Measurements from ENCODE around the gene NHERF1. TPM values are rescaled to one million over a fixed set of nuclear protein-coding genes. Genes with fewer than 3 reads are reported as not detected.

NHERF1 gene
- total and polyA plus RNA-seq, 2 donors (not counting 1 experiment from before 2014, with no cell fraction given): 56.2 to 81.8 TPM

- 93% methylated on average over 19 of the region's 21 CpGs for WGBS (ENCODE audit: insufficient coverage)
- Histone ChIP-seq H3K27ac (ENCODE audit: low read length in 2 of 2) (no peak overlapping the region), H3K4me2 (replicated peaks; ENCODE audit: low read depth, low read length, poor library complexity, severe bottlenecking) (no peak overlapping the region), H3K4me3 (ENCODE audit: control extremely low read depth in 1 of 5, extremely low read depth in 1 of 5, insufficient read depth in 1 of 5, low read depth in 2 of 5, low read length in 4 of 5) (no peak overlapping the region), H3K36me3 (replicated peaks in 1 of 2; ENCODE audit: control extremely low read depth in 1 of 2, control insufficient read depth in 1 of 2, extremely low read depth in 1 of 2, insufficient read depth in 2 of 2, low read length in 1 of 2) (peaks cover 0 to 17% of the 10 kb centered on the region in 2 experiments), H4K20me1 (ENCODE audit: control insufficient read depth, insufficient read depth, low read length, poor library complexity, severe bottlenecking) (peaks cover 26% of the 10 kb centered on the region), H3K27me3 (replicated peaks in 1 of 4; ENCODE audit: control extremely low read depth in 1 of 4, control insufficient read depth in 3 of 4, insufficient read depth in 4 of 4, low read length in 3 of 4) (no peaks in the 10 kb centered on the region), H3K9me3 (ENCODE audit: control extremely low read depth in 1 of 3, control insufficient read depth in 2 of 3, insufficient read depth in 1 of 3, low read length in 2 of 3) (no peaks in the 10 kb centered on the region), H3K79me2 (ENCODE audit: control insufficient read depth, insufficient read depth, low read length) (peaks cover 25% of the 10 kb centered on the region), H3K4me1 (ENCODE audit: control insufficient read depth in 2 of 2, insufficient read depth in 2 of 2, low read length in 2 of 2) (peaks cover 19 to 43% of the 10 kb centered on the region in 2 donors), H2AFZ (ENCODE audit: insufficient read depth, low read depth, low read length, poor library complexity, severe bottlenecking) (no peak overlapping the region), H3K9ac (ENCODE audit: low read length) (no peak overlapping the region)
- ATAC-seq (ENCODE audit: low read depth): no peak
- ChIA-PET CTCF (interaction anchor here (0.7 to 7.1 kb wide), 3 partner anchors 14 to 128 kb away, joined by 3 to 41 read pairs (median 5); no protein-coding TSS in a partner anchor), POLR2A (no interaction called here)
- H3K27ac Mint-ChIP-seq: peak overlapping the region; percentile 6
- H3K4me3 Mint-ChIP-seq: no peak overlapping the region
- intact Hi-C loops (cut with micrococcal nuclease): no loop called here
- no peaks in the 10 kb centered on the region for H3K27me3 Mint-ChIP-seq
- no peak for DNase-seq
- H3K9me3 Mint-ChIP-seq (ENCODE audit: insufficient read depth): no peaks in the 10 kb centered on the region
- H3K4me1 Mint-ChIP-seq: peaks cover 48% of the 10 kb centered on the region
- no peak for TF ChIP-seq EZH2 (IDR thresholded peaks at IDR 0.05; ENCODE audit: borderline replicate concordance, insufficient read depth, low read depth, low read length, poor library complexity, severe bottlenecking)
- no peak for TF ChIP-seq CTCF (IDR thresholded peaks at IDR 0.05)
These were observed 36.9 kb downstream of the NHERF1 start for GRCh38 chr17:74785096-74785980.

- Mint-ChIP-seq H3K27me3 (no peaks in the 10 kb centered on the region), H3K4me3 (no peak overlapping the region), H3K4me1 (peaks cover 45% of the 10 kb centered on the region), H3K9me3 (ENCODE audit: insufficient read depth) (no peaks in the 10 kb centered on the region), H3K27ac (peak overlapping the region; percentile 37)
- Histone ChIP-seq H4K20me1 (ENCODE audit: control insufficient read depth, insufficient read depth, low read length, poor library complexity, severe bottlenecking) (peaks cover 20% of the 10 kb centered on the region), H3K27ac (ENCODE audit: low read length in 2 of 2) (no peak overlapping the region), H3K4me1 (ENCODE audit: control insufficient read depth in 2 of 2, insufficient read depth in 2 of 2, low read length in 2 of 2) (peaks cover 17 to 43% of the 10 kb centered on the region in 2 donors), H3K36me3 (replicated peaks in 1 of 2; ENCODE audit: control extremely low read depth in 1 of 2, control insufficient read depth in 1 of 2, extremely low read depth in 1 of 2, insufficient read depth in 2 of 2, low read length in 1 of 2) (peaks cover 0 to 12% of the 10 kb centered on the region in 2 experiments), H3K9ac (ENCODE audit: low read length) (no peak overlapping the region), H2AFZ (ENCODE audit: insufficient read depth, low read depth, low read length, poor library complexity, severe bottlenecking) (no peak overlapping the region), H3K27me3 (replicated peaks in 1 of 4; ENCODE audit: control extremely low read depth in 1 of 4, control insufficient read depth in 3 of 4, insufficient read depth in 4 of 4, low read length in 3 of 4) (no peaks in the 10 kb centered on the region), H3K79me2 (ENCODE audit: control insufficient read depth, insufficient read depth, low read length) (peaks cover 25% of the 10 kb centered on the region), H3K9me3 (ENCODE audit: control extremely low read depth in 1 of 3, control insufficient read depth in 2 of 3, insufficient read depth in 1 of 3, low read length in 2 of 3) (no peaks in the 10 kb centered on the region), H3K4me3 (ENCODE audit: control extremely low read depth in 1 of 5, extremely low read depth in 1 of 5, insufficient read depth in 1 of 5, low read depth in 2 of 5, low read length in 4 of 5) (no peak overlapping the region), H3K4me2 (replicated peaks; ENCODE audit: low read depth, low read length, poor library complexity, severe bottlenecking) (no peak overlapping the region)
- 78% methylated on average over 8 of the region's 9 CpGs for WGBS (ENCODE audit: insufficient coverage)
- CTCF ChIA-PET: interaction anchor here (1.1 to 1.4 kb wide), 2 partner anchors 79 to 129 kb away, joined by 3 to 5 read pairs; no protein-coding TSS in a partner anchor
- intact Hi-C loops (cut with micrococcal nuclease): no loop called here
- no peak for TF ChIP-seq CTCF (IDR thresholded peaks at IDR 0.05)
- no peak for TF ChIP-seq EZH2 (IDR thresholded peaks at IDR 0.05; ENCODE audit: borderline replicate concordance, insufficient read depth, low read depth, low read length, poor library complexity, severe bottlenecking)
- ATAC-seq (ENCODE audit: low read depth) (no peak), DNase-seq (no peak)
- POLR2A ChIA-PET: no interaction called here
These were observed 37.5 kb downstream of the NHERF1 start for GRCh38 chr17:74785981-74786360.
